Measurements from ENCODE around the gene ASPG.

DNA sequence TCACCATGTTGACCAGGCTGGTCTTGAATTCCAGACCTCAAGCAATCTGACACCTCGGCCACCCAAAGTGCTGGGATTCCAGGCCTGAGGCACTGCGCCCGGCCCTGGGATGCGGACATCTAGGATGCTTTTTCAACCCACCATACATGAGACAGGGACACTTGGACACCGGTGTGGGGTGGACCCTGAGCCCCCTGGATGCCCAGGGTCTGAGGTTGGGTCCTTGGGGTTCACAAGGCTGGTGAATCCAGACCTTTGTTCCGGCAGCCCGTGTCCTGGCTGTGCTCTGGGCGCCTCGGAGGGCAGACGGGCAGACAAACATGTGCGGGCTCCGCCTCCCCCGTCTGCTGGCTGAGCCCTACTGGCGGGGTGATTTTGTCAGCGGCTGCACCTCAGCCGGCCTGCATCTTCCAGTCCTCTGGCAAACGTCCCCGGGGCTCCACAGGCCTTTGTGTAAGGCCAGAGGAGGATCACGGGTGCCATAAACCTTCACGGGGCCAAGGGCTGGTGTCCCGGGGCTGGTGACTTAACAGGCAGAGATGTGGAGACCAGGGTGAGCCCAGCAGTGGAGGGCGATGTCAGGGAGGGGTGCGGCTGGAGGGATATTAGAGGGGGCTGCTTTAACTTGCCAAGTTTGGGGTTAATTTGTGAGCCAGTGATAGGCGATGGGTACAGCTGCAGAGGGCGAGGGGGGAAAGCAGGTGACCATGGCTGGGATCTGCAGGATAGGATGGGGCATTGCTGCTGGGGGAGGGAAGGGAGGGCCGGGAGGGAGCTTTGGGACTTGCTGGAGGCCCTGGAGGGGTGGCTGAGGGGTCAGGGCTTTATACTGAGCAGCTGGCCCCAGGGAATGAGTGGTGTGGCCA is 5.8 kb downstream of the ASPG start:
- TF ChIP-seq, protein P1, sequence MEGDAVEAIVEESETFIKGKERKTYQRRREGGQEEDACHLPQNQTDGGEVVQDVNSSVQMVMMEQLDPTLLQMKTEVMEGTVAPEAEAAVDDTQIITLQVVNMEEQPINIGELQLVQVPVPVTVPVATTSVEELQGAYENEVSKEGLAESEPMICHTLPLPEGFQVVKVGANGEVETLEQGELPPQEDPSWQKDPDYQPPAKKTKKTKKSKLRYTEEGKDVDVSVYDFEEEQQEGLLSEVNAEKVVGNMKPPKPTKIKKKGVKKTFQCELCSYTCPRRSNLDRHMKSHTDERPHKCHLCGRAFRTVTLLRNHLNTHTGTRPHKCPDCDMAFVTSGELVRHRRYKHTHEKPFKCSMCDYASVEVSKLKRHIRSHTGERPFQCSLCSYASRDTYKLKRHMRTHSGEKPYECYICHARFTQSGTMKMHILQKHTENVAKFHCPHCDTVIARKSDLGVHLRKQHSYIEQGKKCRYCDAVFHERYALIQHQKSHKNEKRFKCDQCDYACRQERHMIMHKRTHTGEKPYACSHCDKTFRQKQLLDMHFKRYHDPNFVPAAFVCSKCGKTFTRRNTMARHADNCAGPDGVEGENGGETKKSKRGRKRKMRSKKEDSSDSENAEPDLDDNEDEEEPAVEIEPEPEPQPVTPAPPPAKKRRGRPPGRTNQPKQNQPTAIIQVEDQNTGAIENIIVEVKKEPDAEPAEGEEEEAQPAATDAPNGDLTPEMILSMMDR (IDR thresholded peaks at IDR 0.05): no peak
- no peak for TF ChIP-seq EP300 (IDR thresholded peaks at IDR 0.05)
